ELF-1 (cell line): ENCODE results near the gene NTF3.

Experiments used
- DNase-seq: peaks from one replicate; pipeline ENCODE4 v3.0.0-alpha.2; 2016; ENCODE audit warnings: low read depth, low spot score

Gene NTF3

GRCh38 chr12:5525783-5526367 is 94.0 kb downstream of the NTF3 start:
- DNase-seq = no peak

- DNase-seq = no peak
Observed at GRCh38 chr12:5533368-5533767, 101.5 kb downstream of the NTF3 start.

GRCh38 chr12:5534426-5535199 is 102.7 kb downstream of the NTF3 start:
- DNase-seq = no peak

GRCh38 chr12:5535541-5535940 is 103.6 kb downstream of the NTF3 start:
- no peak for DNase-seq

- DNase-seq = peak; percentile 86
Observed at GRCh38 chr12:5537026-5537615, 105.2 kb downstream of the NTF3 start.

- peak; percentile 86 for DNase-seq
Observed at GRCh38 chr12:5537771-5538170, 105.9 kb downstream of the NTF3 start.
